GM19395 (cell line): ENCODE results near the gene APOA5.
A peak's percentile ranks its signal among the peaks of the same experiment; 100 is the strongest.
"Not testable (repeated sequence)": the region's sequence is repeated elsewhere in the genome, so short reads cannot be mapped to it uniquely, and the experiment has no call there.

Experiments used
- ATAC-seq: cut with Tn5 transposase; IDR thresholded peaks from one replicate; pipeline ENCODE4 v1.9.1; 2021; ENCODE audit warnings: mild to moderate bottlenecking, moderate library complexity; ENCODE audit not compliant: unreplicated experiment

APOA5 gene

GRCh38 chr11:116801662-116802061, 10.0 kb upstream of the APOA5 start:
- not testable (repeated sequence) for ATAC-seq

- no peak for ATAC-seq
Observed at GRCh38 chr11:116800610-116801009, 8.9 kb upstream of the APOA5 start.

GRCh38 chr11:116798368-116798767, 6.7 kb upstream of the APOA5 start:
- ATAC-seq = no peak

- no peak for ATAC-seq
Observed at GRCh38 chr11:116797816-116798215, 6.1 kb upstream of the APOA5 start.

GRCh38 chr11:116796548-116796947, 4.9 kb upstream of the APOA5 start:
- no peak for ATAC-seq

GRCh38 chr11:116794851-116795250, 3.2 kb upstream of the APOA5 start:
- ATAC-seq = no peak

- no peak for ATAC-seq
Observed at GRCh38 chr11:116793772-116794097, 2.1 kb upstream of the APOA5 start.

GRCh38 chr11:116792869-116793771, 1.4 kb upstream of the APOA5 start:
- no peak for ATAC-seq

GRCh38 chr11:116792144-116792868, 627 bp upstream of the APOA5 start:
- ATAC-seq = no peak

GRCh38 chr11:116791002-116791812, 472 bp downstream of the APOA5 start:
- ATAC-seq = no peak

GRCh38 chr11:116790167-116791001, 1.3 kb downstream of the APOA5 start:
- ATAC-seq = no peak

GRCh38 chr11:116788975-116789374, 2.7 kb downstream of the APOA5 start:
- ATAC-seq = no peak

GRCh38 chr11:116788534-116788933, 3.1 kb downstream of the APOA5 start:
- no peak for ATAC-seq

- peak; percentile 93 for ATAC-seq
Observed at GRCh38 chr11:116787786-116788486, 3.7 kb downstream of the APOA5 start, which contains the start of gene ZPR1. TSS of gene ZPR1 (minus strand) at chr11:116788023. CDS start at chr11:116787990, 33 bp downstream.

GRCh38 chr11:116787436-116787785, 4.3 kb downstream of the APOA5 start:
- no peak for ATAC-seq

- no peak for ATAC-seq
Observed at GRCh38 chr11:116786966-116787365, 4.7 kb downstream of the APOA5 start.

- no peak for ATAC-seq
Observed at GRCh38 chr11:116786326-116786725, 5.4 kb downstream of the APOA5 start.

- ATAC-seq = no peak
Observed at GRCh38 chr11:116782728-116783127, 9.0 kb downstream of the APOA5 start.

GRCh38 chr11:116778556-116778955, 13.1 kb downstream of the APOA5 start:
- no peak for ATAC-seq

- ATAC-seq = no peak
Observed at GRCh38 chr11:116777056-116777455, 14.6 kb downstream of the APOA5 start.
